ENCODE measurements around the gene PRTG.

DNA sequence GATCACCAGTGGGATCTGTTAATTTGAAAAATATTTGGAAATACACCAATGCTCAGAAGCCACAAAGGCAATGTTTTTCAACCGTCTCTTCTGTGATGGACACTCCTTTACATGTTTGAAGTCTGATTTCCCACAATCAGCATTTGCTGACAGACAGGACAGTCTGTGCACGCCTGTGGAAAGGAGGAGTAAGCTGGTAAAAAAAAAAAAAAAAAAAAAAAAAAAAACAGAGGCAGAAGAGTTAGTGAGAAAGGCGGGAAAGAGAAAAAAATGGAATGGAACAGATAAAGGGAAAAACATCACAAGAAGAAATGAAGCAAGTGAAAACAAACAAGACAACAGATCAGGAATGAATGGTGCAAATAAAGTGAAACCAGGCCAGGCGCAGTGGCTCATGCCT is 35.0 kb downstream of the PRTG start:
- TF ChIP-seq CTCF (IDR thresholded peaks at IDR 0.05) (no peak), POLR2AphosphoS5 (IDR thresholded peaks at IDR 0.05) (no peak), POLR2A (IDR thresholded peaks at IDR 0.05) (no peak)
